Hematopoietic multipotent progenitor cell treated with erythropoietin and hydrocortisone succinate and interleukin-3 and kit ligand, for 15 days (in vitro differentiated cells): ENCODE results near the gene TTC28.
"Not testable (repeated sequence)": the region's sequence is repeated elsewhere in the genome, so short reads cannot be mapped to it uniquely, and the experiment has no call there.

Source experiments
- DNase-seq: peaks from one replicate; pipeline ENCODE4 v3.0.0-alpha.2; 2015; ENCODE audit warnings: low spot score

The TTC28 gene

GRCh38 chr22:28557184-28557583 is 122.5 kb downstream of the TTC28 start:
- DNase-seq: no peak

GRCh38 chr22:28553108-28553866 is 126.4 kb downstream of the TTC28 start:
- DNase-seq: not testable (repeated sequence)

- no peak for DNase-seq
Measured at GRCh38 chr22:28548406-28548805, 131.2 kb downstream of the TTC28 start.

GRCh38 chr22:28547132-28547842 is 132.4 kb downstream of the TTC28 start:
- DNase-seq: no peak

GRCh38 chr22:28544431-28544868 is 135.2 kb downstream of the TTC28 start:
- DNase-seq: no peak

- no peak for DNase-seq
Measured at GRCh38 chr22:28542980-28543621, 136.5 kb downstream of the TTC28 start.

GRCh38 chr22:28541137-28541536 is 138.5 kb downstream of the TTC28 start:
- DNase-seq: no peak

GRCh38 chr22:28538922-28539321 is 140.7 kb downstream of the TTC28 start:
- no peak for DNase-seq

GRCh38 chr22:28530565-28530964 is 149.1 kb downstream of the TTC28 start:
- not testable (repeated sequence) for DNase-seq

GRCh38 chr22:28529144-28529543 is 150.5 kb downstream of the TTC28 start:
- not testable (repeated sequence) for DNase-seq

GRCh38 chr22:28521451-28521850 is 158.2 kb downstream of the TTC28 start:
- DNase-seq: no peak

- no peak for DNase-seq
Measured at GRCh38 chr22:28514321-28514821, 165.3 kb downstream of the TTC28 start.

GRCh38 chr22:28512387-28512786 is 167.3 kb downstream of the TTC28 start:
- DNase-seq: not testable (repeated sequence)

- DNase-seq: no peak
Measured at GRCh38 chr22:28507896-28508295, 171.7 kb downstream of the TTC28 start.

GRCh38 chr22:28506150-28506535 is 173.5 kb downstream of the TTC28 start:
- no peak for DNase-seq

- DNase-seq: no peak
Measured at GRCh38 chr22:28505416-28506149, 174.1 kb downstream of the TTC28 start.

GRCh38 chr22:28500006-28500405 is 179.6 kb downstream of the TTC28 start:
- no peak for DNase-seq

GRCh38 chr22:28498044-28498443 is 181.6 kb downstream of the TTC28 start:
- no peak for DNase-seq

GRCh38 chr22:28497188-28497587 is 182.5 kb downstream of the TTC28 start:
- no peak for DNase-seq

- not testable (repeated sequence) for DNase-seq
Measured at GRCh38 chr22:28491289-28491688, 188.4 kb downstream of the TTC28 start.

GRCh38 chr22:28488825-28489224 is 190.8 kb downstream of the TTC28 start:
- DNase-seq: no peak

- DNase-seq: no peak
Measured at GRCh38 chr22:28484662-28485061, 195.0 kb downstream of the TTC28 start.
